Measurements from ENCODE around the gene DEGS2.
A peak's percentile ranks its signal among the peaks of the same experiment; 100 is the strongest.
"Not testable (repeated sequence)": the region's sequence is repeated elsewhere in the genome, so short reads cannot be mapped to it uniquely, and the experiment has no call there.

Gene DEGS2
- total RNA-seq, result 0 to 0.31 reads per million in 2 donors

GRCh38 chr14:100159094-100159864, at the start of gene DEGS2:
Gene DEGS2 (minus strand): TSS chr14:100159645. CDS start chr14:100159587, 58 bp downstream.
- peak in 4 of 5 experiments; percentile 32 to 58 (median 48) for DNase-seq

- DNase-seq, result not testable (repeated sequence)
Measured at GRCh38 chr14:100208136-100208535, 48.7 kb upstream of the DEGS2 start.

GRCh38 chr14:100207588-100207987, 48.1 kb upstream of the DEGS2 start:
- DNase-seq, result not testable (repeated sequence)

- DNase-seq, result not testable (repeated sequence)
Measured at GRCh38 chr14:100204835-100205167, 45.4 kb upstream of the DEGS2 start.

- no peak for DNase-seq
Measured at GRCh38 chr14:100203962-100204834, 44.8 kb upstream of the DEGS2 start.

GRCh38 chr14:100203146-100203545, 43.7 kb upstream of the DEGS2 start:
- no peak for DNase-seq

- DNase-seq, result no peak
Measured at GRCh38 chr14:100202712-100203111, 43.3 kb upstream of the DEGS2 start.

GRCh38 chr14:100201701-100202100, 42.3 kb upstream of the DEGS2 start:
- DNase-seq, result no peak

GRCh38 chr14:100200311-100200710, 40.9 kb upstream of the DEGS2 start:
- DNase-seq, result no peak

GRCh38 chr14:100199240-100199860, 39.9 kb upstream of the DEGS2 start:
- no peak for DNase-seq

GRCh38 chr14:100193417-100194357, 34.2 kb upstream of the DEGS2 start:
- peak in 1 of 5 experiments; percentile 32 for DNase-seq

- peak; percentile 99 to 100 (median 99) for DNase-seq
Measured at GRCh38 chr14:100192672-100193416, 33.4 kb upstream of the DEGS2 start.

- peak in 1 of 5 experiments; percentile 13 for DNase-seq
Measured at GRCh38 chr14:100192250-100192671, 32.8 kb upstream of the DEGS2 start.

- DNase-seq, result no peak
Measured at GRCh38 chr14:100191584-100192249, 32.3 kb upstream of the DEGS2 start.

GRCh38 chr14:100190126-100190525, 30.7 kb upstream of the DEGS2 start:
- DNase-seq, result no peak

GRCh38 chr14:100188392-100189030, 29.1 kb upstream of the DEGS2 start:
- DNase-seq, result no peak

- no peak for DNase-seq
Measured at GRCh38 chr14:100187247-100187833, 27.9 kb upstream of the DEGS2 start.

- DNase-seq, result not testable (repeated sequence)
Measured at GRCh38 chr14:100181876-100182551, 22.6 kb upstream of the DEGS2 start.

- not testable (repeated sequence) for DNase-seq
Measured at GRCh38 chr14:100180671-100181070, 21.2 kb upstream of the DEGS2 start.
